A375 (cell line): ENCODE measurements around the gene NUTM2B. TPM values are rescaled to one million over a fixed set of nuclear protein-coding genes. Genes with fewer than 3 reads are reported as not detected.

Experiments
- total RNA-seq: library from RNA; depleted of rRNA; stranded (reverse); fragments of >200 nt; shearing (Covaris generic); gene quantifications from 2 replicates; pipeline ENCODE4 v1.2.3, GENCODE V29; 2014; rRNA removed

Gene NUTM2B, protein sequence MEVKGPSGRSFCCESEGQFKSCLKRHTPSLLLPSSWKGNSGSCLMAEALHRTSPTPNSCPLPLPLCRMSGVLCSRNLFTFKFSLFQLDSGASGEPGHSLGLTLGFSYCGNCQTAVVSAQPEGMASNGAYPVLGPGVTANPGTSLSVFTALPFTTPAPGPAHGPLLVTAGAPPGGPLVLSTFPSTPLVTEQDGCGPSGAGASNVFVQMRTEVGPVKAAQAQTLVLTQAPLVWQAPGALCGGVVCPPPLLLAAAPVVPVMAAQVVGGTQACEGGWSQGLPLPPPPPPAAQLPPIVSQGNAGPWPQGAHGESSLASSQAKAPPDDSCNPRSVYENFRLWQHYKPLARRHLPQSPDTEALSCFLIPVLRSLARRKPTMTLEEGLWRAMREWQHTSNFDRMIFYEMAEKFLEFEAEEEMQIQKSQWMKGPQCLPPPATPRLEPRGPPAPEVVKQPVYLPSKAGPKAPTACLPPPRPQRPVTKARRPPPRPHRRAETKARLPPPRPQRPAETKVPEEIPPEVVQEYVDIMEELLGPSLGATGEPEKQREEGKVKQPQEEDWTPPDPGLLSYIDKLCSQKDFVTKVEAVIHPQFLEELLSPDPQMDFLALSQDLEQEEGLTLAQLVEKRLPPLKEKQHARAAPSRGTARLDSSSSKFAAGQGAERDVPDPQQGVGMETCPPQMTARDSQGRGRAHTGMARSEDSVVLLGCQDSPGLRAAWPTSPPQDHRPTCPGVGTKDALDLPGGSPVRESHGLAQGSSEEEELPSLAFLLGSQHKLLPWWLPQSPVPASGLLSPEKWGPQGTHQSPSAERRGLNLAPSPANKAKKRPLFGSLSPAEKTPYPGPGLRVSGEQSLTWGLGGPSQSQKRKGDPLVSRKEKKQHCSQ
- 0.42 and 0.91 TPM in 2 replicates for total RNA-seq

DNA sequence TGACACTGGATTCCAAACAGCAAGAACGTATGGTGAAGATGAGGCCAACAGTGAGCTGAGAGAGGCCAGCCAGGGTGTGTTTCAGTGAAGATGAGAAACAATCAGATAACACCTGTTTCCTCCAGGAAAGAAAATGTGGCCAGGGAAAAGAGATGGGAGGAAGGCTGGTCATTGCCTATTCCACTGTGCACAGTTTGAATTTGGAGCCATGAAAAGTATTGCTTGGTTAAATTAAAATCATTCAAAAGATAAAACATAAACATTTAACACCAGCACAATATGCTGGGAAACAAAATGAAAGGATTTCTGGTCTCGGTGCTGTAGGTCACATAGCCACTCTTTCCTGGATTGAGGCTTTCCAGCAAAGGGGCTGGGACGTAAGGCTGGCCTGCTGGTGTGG lies at the start of gene NUTM2B:
TSS of gene NUTM2B (plus strand) at position 301 of the 400 bp plus-strand sequence. CDS start 383 bp downstream, outside the sequence.

Other genes starting within 250 kb of the NUTM2B start
- gene EIF5AL1, start 190.7 kb upstream of the NUTM2B start, total RNA-seq: 0.40 and 1.0 TPM in 2 replicates
- gene SFTPA2, start 142.8 kb upstream of the NUTM2B start, total RNA-seq: not detected in 2 replicates
- not detected in 2 replicates for gene SFTPA1, start 92.3 kb upstream of the NUTM2B start, total RNA-seq
- not detected in 2 replicates for gene NUTM2E, start 123.5 kb downstream of the NUTM2B start, total RNA-seq
- not detected in 2 replicates for gene SFTPD, start 245.9 kb downstream of the NUTM2B start, total RNA-seq